Activated naive CD4-positive, alpha-beta T cell treated with anti-CD3 and anti-CD28 coated beads for 36 hours (primary cell): ENCODE results near the gene RNASEH1. TPM values are rescaled to one million over a fixed set of nuclear protein-coding genes. Genes with fewer than 3 reads are reported as not detected.
A peak's percentile ranks its signal among the peaks of the same experiment; 100 is the strongest.
"Not testable (repeated sequence)": the region's sequence is repeated elsewhere in the genome, so short reads cannot be mapped to it uniquely, and the experiment has no call there.

Experiments
- CTCF ChIA-PET: fragments of 350-600 bp; sonication (Branson Sonifier 250); formaldehyde crosslinking; loops from one replicate; lab custom pipeline; 2021; ENCODE audit warnings: antibody characterized with exemption; lab: Charles Lee
- DNase-seq: peaks from one replicate; pipeline ENCODE4 v3.0.0-alpha.2; 2020
- H3K27ac Mint-ChIP-seq: one replicate; pipeline ENCODE4 v1.8.0; 2021; ENCODE audit warnings: mild to moderate bottlenecking, mixed read lengths
- H3K27me3 Mint-ChIP-seq: one replicate; pipeline ENCODE4 v1.8.0; 2021; ENCODE audit warnings: low read depth, mixed read lengths
- H3K36me3 Mint-ChIP-seq: one replicate; pipeline ENCODE4 v1.8.0; 2021; ENCODE audit warnings: low read depth, mixed read lengths
- H3K4me1 Mint-ChIP-seq: one replicate; pipeline ENCODE4 v1.8.0; 2021; ENCODE audit warnings: low read depth, mixed read lengths
- H3K4me3 Mint-ChIP-seq: one replicate; pipeline ENCODE4 v1.8.0; 2021; ENCODE audit warnings: mild to moderate bottlenecking, moderate library complexity, mixed read lengths
- H3K9me3 Mint-ChIP-seq: one replicate; pipeline ENCODE4 v1.8.0; 2021; ENCODE audit warnings: mixed read lengths
- intact Hi-C: fragments of 100-400 bp; cut with micrococcal nuclease; formaldehyde crosslinking; loops from one replicate; pipeline ENCODE4 v1.15.1; 2023
- total RNA-seq, 2 experiments: library from RNA; stranded (reverse); gene quantifications; one replicate each; pipeline ENCODE4 v1.2.3, GENCODE V29; 2021

Gene RNASEH1
- total RNA-seq, 2 experiments from 2014 or later, result 23.0 to 24.0 TPM

GRCh38 chr2:3520591-3520990 lies 37.5 kb downstream of the RNASEH1 start:
- peaks cover 9% of the 10 kb centered on the region for H3K36me3 Mint-ChIP-seq
- CTCF ChIA-PET, result interaction anchor here (1.1 to 1.2 kb wide), 2 partner anchors 37 to 131 kb away, joined by 4 to 8 read pairs; partner anchors contain the start of gene RNASEH1
- intact Hi-C loops, result no loop called here
- H3K27ac Mint-ChIP-seq, result no peak overlapping the region
- no peaks in the 10 kb centered on the region for H3K27me3 Mint-ChIP-seq
- peak overlapping the region; percentile 84 for H3K4me3 Mint-ChIP-seq
- H3K4me1 Mint-ChIP-seq, result peaks cover 22% of the 10 kb centered on the region
- no peak for DNase-seq
- peaks cover 4% of the 10 kb centered on the region for H3K9me3 Mint-ChIP-seq

GRCh38 chr2:3519255-3520205 lies 38.6 kb downstream of the RNASEH1 start, which contains the start of gene ADI1:
Gene ADI1, minus strand, starts transcription at chr2:3519531. Its CDS starts 44 bp downstream, at chr2:3519487.
- peak within 1 kb of the TSS; percentile 84 for H3K4me3 Mint-ChIP-seq
- intact Hi-C loops, result loop anchor here (1.0 to 2.0 kb wide), 8 partner anchors 17 to 873 kb away; partner anchors contain the start of genes RNASEH1, RPS7 and TRAPPC12
- H3K9me3 Mint-ChIP-seq, result peaks cover 4% of the 10 kb centered on the region
- H3K4me1 Mint-ChIP-seq, result peaks cover 22% of the 10 kb centered on the region
- peak within 1 kb of the TSS; percentile 85 for H3K27ac Mint-ChIP-seq
- H3K36me3 Mint-ChIP-seq, result peaks cover 16% of the 10 kb centered on the region
- CTCF ChIA-PET, result interaction anchor here (1.1 to 1.2 kb wide), 2 partner anchors 38 to 132 kb away, joined by 4 to 8 read pairs; partner anchors contain the start of gene RNASEH1
- peak; percentile 87 for DNase-seq
- no peaks in the 10 kb centered on the region for H3K27me3 Mint-ChIP-seq

GRCh38 chr2:3518496-3519254 lies 39.5 kb downstream of the RNASEH1 start:
- intact Hi-C loops, result loop anchor here (1.0 to 2.0 kb wide), 9 partner anchors 18 to 905 kb away; partner anchors contain the start of genes RNASEH1, RPS7 and TRAPPC12
- DNase-seq, result peak; percentile 96
- CTCF ChIA-PET, result no interaction called here
- H3K27ac Mint-ChIP-seq, result peak overlapping the region; percentile 85
- peaks cover 4% of the 10 kb centered on the region for H3K9me3 Mint-ChIP-seq
- peak overlapping the region; percentile 84 for H3K4me3 Mint-ChIP-seq
- H3K27me3 Mint-ChIP-seq, result no peaks in the 10 kb centered on the region
- peaks cover 24% of the 10 kb centered on the region for H3K36me3 Mint-ChIP-seq
- H3K4me1 Mint-ChIP-seq, result peaks cover 27% of the 10 kb centered on the region

GRCh38 chr2:3517948-3518495 lies 40.1 kb downstream of the RNASEH1 start:
- H3K9me3 Mint-ChIP-seq, result peaks cover 4% of the 10 kb centered on the region
- intact Hi-C loops, result loop anchor here (1.0 to 2.0 kb wide), 3 partner anchors 87 to 905 kb away; no protein-coding TSS in a partner anchor
- CTCF ChIA-PET, result no interaction called here
- H3K36me3 Mint-ChIP-seq, result peaks cover 30% of the 10 kb centered on the region
- peak overlapping the region; percentile 84 for H3K4me3 Mint-ChIP-seq
- peaks cover 27% of the 10 kb centered on the region for H3K4me1 Mint-ChIP-seq
- no peaks in the 10 kb centered on the region for H3K27me3 Mint-ChIP-seq
- peak overlapping the region; percentile 85 for H3K27ac Mint-ChIP-seq
- DNase-seq, result no peak

- H3K36me3 Mint-ChIP-seq, result peaks cover 41% of the 10 kb centered on the region
- no peak overlapping the region for H3K4me3 Mint-ChIP-seq
- intact Hi-C loops, result no loop called here
- no peaks in the 10 kb centered on the region for H3K27me3 Mint-ChIP-seq
- H3K27ac Mint-ChIP-seq, result no peak overlapping the region
- CTCF ChIA-PET, result interaction anchor here (0.7 kb wide), 1 partner anchor 44 kb away, joined by 3 read pairs; no protein-coding TSS in a partner anchor
- peaks cover 32% of the 10 kb centered on the region for H3K4me1 Mint-ChIP-seq
- H3K9me3 Mint-ChIP-seq, result peaks cover 4% of the 10 kb centered on the region
- no peak for DNase-seq
Observed at GRCh38 chr2:3516831-3517230, 41.3 kb downstream of the RNASEH1 start.

- Mint-ChIP-seq H3K36me3 (peaks cover 55% of the 10 kb centered on the region), H3K4me1 (peaks cover 19% of the 10 kb centered on the region)
- CTCF ChIA-PET, H3K4me3 Mint-ChIP-seq, H3K27me3 Mint-ChIP-seq, H3K9me3 Mint-ChIP-seq, intact Hi-C loops, H3K27ac Mint-ChIP-seq, DNase-seq: not testable (repeated sequence)
Observed at GRCh38 chr2:3515438-3515837, 42.7 kb downstream of the RNASEH1 start.

GRCh38 chr2:3513026-3513810 lies 44.9 kb downstream of the RNASEH1 start:
- no peak overlapping the region for H3K4me3 Mint-ChIP-seq
- H3K36me3 Mint-ChIP-seq, result peaks cover 66% of the 10 kb centered on the region
- peaks cover 8% of the 10 kb centered on the region for H3K9me3 Mint-ChIP-seq
- H3K27me3 Mint-ChIP-seq, result no peaks in the 10 kb centered on the region
- intact Hi-C loops, result no loop called here
- peaks cover 13% of the 10 kb centered on the region for H3K4me1 Mint-ChIP-seq
- CTCF ChIA-PET, result interaction anchor here (1.1 kb wide), 1 partner anchor 91 kb away, joined by 3 read pairs; no protein-coding TSS in a partner anchor
- no peak for DNase-seq
- no peak overlapping the region for H3K27ac Mint-ChIP-seq

- Mint-ChIP-seq H3K27ac (no peak overlapping the region), H3K36me3 (peaks cover 71% of the 10 kb centered on the region), H3K4me1 (peaks cover 11% of the 10 kb centered on the region), H3K9me3 (peaks cover 8% of the 10 kb centered on the region), H3K4me3 (no peak overlapping the region), H3K27me3 (no peaks in the 10 kb centered on the region)
- intact Hi-C loops, result no loop called here
- peak; percentile 3 for DNase-seq
- CTCF ChIA-PET, result interaction anchor here (0.6 kb wide), 1 partner anchor 92 kb away, joined by 3 read pairs; no protein-coding TSS in a partner anchor
Observed at GRCh38 chr2:3512086-3512485, 46.0 kb downstream of the RNASEH1 start.

GRCh38 chr2:3505771-3506170 lies 52.4 kb downstream of the RNASEH1 start:
- H3K4me3 Mint-ChIP-seq, result no peak overlapping the region
- no peak for DNase-seq
- H3K36me3 Mint-ChIP-seq, result peaks cover 48% of the 10 kb centered on the region
- no peak overlapping the region for H3K27ac Mint-ChIP-seq
- CTCF ChIA-PET, result no interaction called here
- no peaks in the 10 kb centered on the region for H3K27me3 Mint-ChIP-seq
- H3K9me3 Mint-ChIP-seq, result peaks cover 3% of the 10 kb centered on the region
- peaks cover 2% of the 10 kb centered on the region for H3K4me1 Mint-ChIP-seq
- intact Hi-C loops, result no loop called here

GRCh38 chr2:3504741-3505140 lies 53.4 kb downstream of the RNASEH1 start:
- H3K9me3 Mint-ChIP-seq, result peaks cover 3% of the 10 kb centered on the region
- H3K27me3 Mint-ChIP-seq, result no peaks in the 10 kb centered on the region
- DNase-seq, result no peak
- H3K4me3 Mint-ChIP-seq, result no peak overlapping the region
- CTCF ChIA-PET, result no interaction called here
- intact Hi-C loops, result no loop called here
- peaks cover 2% of the 10 kb centered on the region for H3K4me1 Mint-ChIP-seq
- no peak overlapping the region for H3K27ac Mint-ChIP-seq
- H3K36me3 Mint-ChIP-seq, result peaks cover 42% of the 10 kb centered on the region

GRCh38 chr2:3503483-3503882 lies 54.6 kb downstream of the RNASEH1 start:
- CTCF ChIA-PET, result no interaction called here
- H3K36me3 Mint-ChIP-seq, result peaks cover 47% of the 10 kb centered on the region
- intact Hi-C loops, result no loop called here

More at GRCh38 chr2:3503483-3503882, 54.6 kb downstream of the RNASEH1 start:
- peaks cover 2% of the 10 kb centered on the region for H3K4me1 Mint-ChIP-seq
- H3K4me3 Mint-ChIP-seq, result no peak overlapping the region
- no peaks in the 10 kb centered on the region for H3K27me3 Mint-ChIP-seq
- H3K9me3 Mint-ChIP-seq, result peaks cover 2% of the 10 kb centered on the region
- H3K27ac Mint-ChIP-seq, result no peak overlapping the region
- DNase-seq, result no peak
